Peyer's patch (tissue), 4 donors: ENCODE results near the gene IER3. TPM values are rescaled to one million over a fixed set of nuclear protein-coding genes. Genes with fewer than 3 reads are reported as not detected.
A peak's percentile ranks its signal among the peaks of the same experiment; 100 is the strongest.

ENCODE experiments used
- DNase-seq, 3 donors: peaks; one replicate each; pipeline ENCODE4 v3.0.0-alpha.2; 2017 to 2019
- H3K27ac ChIP-seq, 4 donors: fragments of 200-600 bp; sonication (generic); one replicate each; pipeline ENCODE4 v1.5.1; 2016 to 2019
- H3K27me3 ChIP-seq, 2 donors: fragments of 200-600 bp; sonication (generic); one replicate each; pipeline ENCODE4 v1.5.1; 2019
- H3K36me3 ChIP-seq, 3 donors: fragments of 200-600 bp; sonication (generic); one replicate each; pipeline ENCODE4 v1.5.1; 2016 to 2019
- H3K4me1 ChIP-seq, 4 donors: fragments of 200-600 bp; sonication (generic); one replicate each; pipeline ENCODE4 v1.5.1; 2016 to 2019
- H3K4me3 ChIP-seq, 4 donors: fragments of 200-600 bp; sonication (generic); 1 replicate in 3 of 4; 2 replicates in 1 of 4; pipeline ENCODE4 v1.5.1; 2016 to 2019; ENCODE audit warnings: mild to moderate bottlenecking in 1 of 4
- H3K9me3 ChIP-seq, 4 donors: fragments of 200-600 bp; sonication (generic); one replicate each; pipeline ENCODE4 v1.5.1; 2016 to 2019; ENCODE audit warnings: mild to moderate bottlenecking in 1 of 4
- CTCF ChIP-seq, 6 experiments: fragments of 450-650 bp in 4 of 6; fragments of 200-600 bp in 2 of 6; sonication (generic) in 1 of 6; IDR thresholded peaks; one replicate each; pipeline ENCODE4 v1.5.1; 2017 to 2019; ENCODE audit warnings: antibody characterized with exemption in 6 of 6, mild to moderate bottlenecking in 3 of 6, moderate library complexity in 1 of 6
- POLR2A ChIP-seq, 2 donors: fragments of 450-650 bp; IDR thresholded peaks; one replicate each; pipeline ENCODE4 v1.5.1; 2017; ENCODE audit warnings: antibody characterized with exemption in 2 of 2, mild to moderate bottlenecking in 2 of 2, moderate library complexity in 2 of 2
- total RNA-seq, 4 donors: library from RNA; depleted of rRNA; stranded (reverse); fragments of >200 nt; gene quantifications; one replicate each; pipeline ENCODE4 v1.1.0, GENCODE V29; 2016

The IER3 gene
- total RNA-seq, 4 donors from 2014 or later: 6.7 to 16.4 (median 13.2) TPM

- Histone ChIP-seq H3K9me3 (no peaks in the 10 kb centered on the region), H3K27ac (peak overlapping the region; percentile 84 to 96 (median 92)), H3K4me1 (peaks cover 3 to 45% (median 21%) of the 10 kb centered on the region in 4 donors), H3K27me3 (no peaks in the 10 kb centered on the region), H3K36me3 (peaks cover 0 to 34% (median 0%) of the 10 kb centered on the region in 3 donors), H3K4me3 (peak overlapping the region; percentile 74 to 98 (median 92))
- peak in 1 of 3 donors; percentile 53 for DNase-seq
- no peak for TF ChIP-seq CTCF (IDR thresholded peaks at IDR 0.05)
- no peak for TF ChIP-seq POLR2A (IDR thresholded peaks at IDR 0.05)
Observed at GRCh38 chr6:30741789-30742315, 2.5 kb downstream of the IER3 start.

- peak overlapping the region; percentile 84 to 96 (median 92) for H3K27ac ChIP-seq
- no peak for DNase-seq
- peaks cover 0 to 36% (median 0%) of the 10 kb centered on the region in 3 donors for H3K36me3 ChIP-seq
- no peaks in the 10 kb centered on the region for H3K27me3 ChIP-seq
- H3K4me3 ChIP-seq: peak overlapping the region; percentile 74 to 98 (median 92)
- H3K4me1 ChIP-seq: peaks cover 3 to 45% (median 22%) of the 10 kb centered on the region in 4 donors
- H3K9me3 ChIP-seq: no peaks in the 10 kb centered on the region
- TF ChIP-seq POLR2A (IDR thresholded peaks at IDR 0.05): no peak
- no peak for TF ChIP-seq CTCF (IDR thresholded peaks at IDR 0.05)
Observed at GRCh38 chr6:30741063-30741779, 3.1 kb downstream of the IER3 start.

- no peak overlapping the region for H3K4me3 ChIP-seq
- H3K27me3 ChIP-seq: no peaks in the 10 kb centered on the region
- DNase-seq: no peak
- peaks cover 0 to 44% (median 0%) of the 10 kb centered on the region in 3 donors for H3K36me3 ChIP-seq
- no peak overlapping the region for H3K27ac ChIP-seq
- peaks cover 3 to 45% (median 26%) of the 10 kb centered on the region in 4 donors for H3K4me1 ChIP-seq
- H3K9me3 ChIP-seq: no peaks in the 10 kb centered on the region
- TF ChIP-seq POLR2A (IDR thresholded peaks at IDR 0.05) (no peak), CTCF (IDR thresholded peaks at IDR 0.05) (no peak)
Observed at GRCh38 chr6:30740540-30740870, 3.8 kb downstream of the IER3 start.

GRCh38 chr6:30738532-30738931 lies 5.8 kb downstream of the IER3 start:
- no peak overlapping the region for H3K4me3 ChIP-seq
- TF ChIP-seq CTCF (IDR thresholded peaks at IDR 0.05) (no peak), POLR2A (IDR thresholded peaks at IDR 0.05) (no peak)
- no peaks in the 10 kb centered on the region for H3K9me3 ChIP-seq
- peaks cover 0 to 59% (median 0%) of the 10 kb centered on the region in 3 donors for H3K36me3 ChIP-seq
- no peak for DNase-seq
- H3K27ac ChIP-seq: no peak overlapping the region
- H3K4me1 ChIP-seq: peaks cover 3 to 37% (median 28%) of the 10 kb centered on the region in 4 donors
- H3K27me3 ChIP-seq: no peaks in the 10 kb centered on the region

GRCh38 chr6:30735668-30736314 lies 8.6 kb downstream of the IER3 start:
- TF ChIP-seq POLR2A (IDR thresholded peaks at IDR 0.05) (no peak), CTCF (IDR thresholded peaks at IDR 0.05) (no peak)
- H3K27me3 ChIP-seq: no peaks in the 10 kb centered on the region
- peaks cover 0 to 35% (median 23%) of the 10 kb centered on the region in 4 donors for H3K4me1 ChIP-seq
- H3K4me3 ChIP-seq: no peak overlapping the region
- H3K27ac ChIP-seq: peak overlapping the region in 1 of 4 donors; percentile 50
- no peak for DNase-seq
- peaks cover 0 to 71% (median 0%) of the 10 kb centered on the region in 3 donors for H3K36me3 ChIP-seq
- no peaks in the 10 kb centered on the region for H3K9me3 ChIP-seq
